K562 (cell line): Measurements from ENCODE around the gene IFNA6. TPM values are rescaled to one million over a fixed set of nuclear protein-coding genes. Genes with fewer than 3 reads are reported as not detected.

Experiments used
- PHF21A ChIP-seq: fragments of 450-650 bp; IDR thresholded peaks from 2 replicates; pipeline ENCODE4 v1.6.1; 2017; ENCODE audit warnings: low read depth, borderline replicate concordance
- RAD51 ChIP-seq: fragments of 450-650 bp; IDR thresholded peaks from 2 replicates; pipeline ENCODE4 v1.7.1; 2016; ENCODE audit warnings: low read depth, mild to moderate bottlenecking, borderline replicate concordance
- SAFB2 ChIP-seq: fragments of 200-400 bp; formaldehyde crosslinking; IDR thresholded peaks from 2 replicates; pipeline ENCODE4 v1.6.1; 2018; ENCODE audit warnings: borderline replicate concordance, low read length, low read depth, moderate library complexity; ENCODE audit not compliant: severe bottlenecking
- SIN3B ChIP-seq: fragments of 450-650 bp; IDR thresholded peaks from 2 replicates; pipeline ENCODE4 v1.6.1; 2017; ENCODE audit warnings: low read depth, mild to moderate bottlenecking, moderate library complexity
- ZNF584 ChIP-seq: fragments of 200-800 bp; sonication (Bioruptor generic); IDR thresholded peaks from 2 replicates; pipeline ENCODE4 v1.6.1; 2016; ENCODE audit warnings: low read depth, mild to moderate bottlenecking, missing genetic modification characterization, missing compliant biosample characterization
- polyA plus RNA-seq, 8 experiments: library from polyadenylated mRNA; depleted of rRNA in 4 of 8; stranded (reverse) in 5 of 8; unstranded in 3 of 8; fragments of >200 nt; fragmentation: Nextera tagmentation in 2 of 8; fragmentation: Illumina TruSeq in 1 of 8; extraction: Ambion mirVana in 2 of 8; extraction: Trizol in 1 of 8; gene quantifications; 2 replicates each; pipeline versions ENCODE4 v1.2.1 to v1.2.3, GENCODE V29; 2011 to 2014; ENCODE audit warnings: inconsistent platforms in 1 of 8, missing spikeins in 1 of 8
- total RNA-seq, 7 experiments: library from RNA; depleted of rRNA in 6 of 7; stranded (reverse); fragments of >200 nt in 6 of 7; fragmentation: Illumina TruSeq in 2 of 7; extraction: Trizol in 2 of 7; gene quantifications; 2 replicates each; pipeline versions ENCODE4 v1.2.1 to v1.2.3, GENCODE V29; 2011 to 2021; ENCODE audit warnings: low replicate concordance in 1 of 7

Gene IFNA6
- total and polyA plus RNA-seq, 9 of the 15 experiments (the other 6 are each of a cell fraction or from before 2014, with no cell fraction given) = not detected

DNA sequence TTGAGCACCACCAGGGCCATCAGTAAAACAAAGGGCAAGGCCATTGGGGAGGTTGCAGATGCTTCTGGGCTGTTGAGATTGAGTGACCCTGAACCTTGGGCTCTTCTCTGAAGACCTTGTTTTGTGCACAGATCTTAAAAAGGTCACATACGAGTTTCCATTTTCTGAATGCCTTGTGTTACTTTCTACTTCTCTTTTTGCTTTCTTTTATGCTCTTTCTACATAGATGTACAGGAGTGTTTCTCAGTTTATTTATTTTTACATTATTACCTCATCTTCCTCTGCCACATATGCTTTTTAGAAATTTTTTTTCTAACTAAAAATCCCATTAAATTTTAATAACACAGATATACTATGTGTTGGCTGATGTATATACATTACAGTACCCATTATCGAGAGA, 45.5 kb downstream of the IFNA6 start, which contains the start of gene IFNA5 (continued):
- TF ChIP-seq ZNF584 (CRISPR knock-in tag) (no peak), SIN3B (no peak), PHF21A (no peak), SAFB2 (no peak), RAD51 (no peak)

Other genes with a start within 250 kb of the IFNA6 start
Only the 7 nearest of the 15 such genes appear.
- not detected in 2 replicates for gene IFNA14, start 110.9 kb downstream of the IFNA6 start, total RNA-seq (2014; rRNA removed)
- gene IFNA14, start 110.9 kb downstream of the IFNA6 start, total RNA-seq (2014; rRNA removed; fragmentation: Illumina TruSeq; extraction: Trizol) = not detected in 2 replicates
- gene IFNA14, start 110.9 kb downstream of the IFNA6 start, total RNA-seq (2015; rRNA removed; fragmentation: Illumina TruSeq; extraction: Trizol) = not detected in 2 replicates
- not detected in 2 replicates for gene IFNA14, start 110.9 kb downstream of the IFNA6 start, total RNA-seq (2021)
- gene IFNA14, start 110.9 kb downstream of the IFNA6 start, polyA plus RNA-seq (2011; rRNA removed) = not detected in 2 replicates
- not detected in 2 replicates for gene IFNA14, start 110.9 kb downstream of the IFNA6 start, polyA plus RNA-seq (2014; fragmentation: Illumina TruSeq; extraction: Trizol)
- not detected for gene IFNA14, start 110.9 kb downstream of the IFNA6 start, polyA plus RNA-seq (2014; fragmentation: Nextera tagmentation; extraction: Ambion mirVana)
- gene IFNA14, start 110.9 kb downstream of the IFNA6 start, polyA plus RNA-seq (2014; rRNA removed) = not detected in 2 replicates
- gene IFNA5, start 45.6 kb downstream of the IFNA6 start, total RNA-seq (2014; rRNA removed) = not detected in 2 replicates
- gene IFNA5, start 45.6 kb downstream of the IFNA6 start, total RNA-seq (2014; rRNA removed; fragmentation: Illumina TruSeq; extraction: Trizol) = not detected in 2 replicates
- gene IFNA5, start 45.6 kb downstream of the IFNA6 start, total RNA-seq (2015; rRNA removed; fragmentation: Illumina TruSeq; extraction: Trizol) = not detected in 2 replicates
- gene IFNA5, start 45.6 kb downstream of the IFNA6 start, total RNA-seq (2021) = not detected in 2 replicates
- gene IFNA5, start 45.6 kb downstream of the IFNA6 start, polyA plus RNA-seq (2011; rRNA removed) = not detected in 2 replicates
- not detected in 2 replicates for gene IFNA5, start 45.6 kb downstream of the IFNA6 start, polyA plus RNA-seq (2014; fragmentation: Illumina TruSeq; extraction: Trizol)
- not detected for gene IFNA5, start 45.6 kb downstream of the IFNA6 start, polyA plus RNA-seq (2014; fragmentation: Nextera tagmentation; extraction: Ambion mirVana)
- not detected in 2 replicates for gene IFNA5, start 45.6 kb downstream of the IFNA6 start, polyA plus RNA-seq (2014; rRNA removed)
- not detected in 2 replicates for gene KLHL9, start 15.5 kb downstream of the IFNA6 start, total RNA-seq (2014; rRNA removed)
- gene KLHL9, start 15.5 kb downstream of the IFNA6 start, total RNA-seq (2014; rRNA removed; fragmentation: Illumina TruSeq; extraction: Trizol) = not detected in 2 replicates
- gene KLHL9, start 15.5 kb downstream of the IFNA6 start, total RNA-seq (2015; rRNA removed; fragmentation: Illumina TruSeq; extraction: Trizol) = not detected in 2 replicates
- gene KLHL9, start 15.5 kb downstream of the IFNA6 start, total RNA-seq (2021) = 0.04 and 0.13 TPM in 2 replicates
- gene KLHL9, start 15.5 kb downstream of the IFNA6 start, polyA plus RNA-seq (2011; rRNA removed) = not detected in 2 replicates
- gene KLHL9, start 15.5 kb downstream of the IFNA6 start, polyA plus RNA-seq (2014; fragmentation: Illumina TruSeq; extraction: Trizol) = not detected in 2 replicates
- gene KLHL9, start 15.5 kb downstream of the IFNA6 start, polyA plus RNA-seq (2014; fragmentation: Nextera tagmentation; extraction: Ambion mirVana) = not detected
- not detected in 2 replicates for gene KLHL9, start 15.5 kb downstream of the IFNA6 start, polyA plus RNA-seq (2014; rRNA removed)
- not detected in 2 replicates for gene IFNA13, start 17.2 kb upstream of the IFNA6 start, total RNA-seq (2014; rRNA removed)
- not detected in 2 replicates for gene IFNA13, start 17.2 kb upstream of the IFNA6 start, total RNA-seq (2014; rRNA removed; fragmentation: Illumina TruSeq; extraction: Trizol)
- gene IFNA13, start 17.2 kb upstream of the IFNA6 start, total RNA-seq (2015; rRNA removed; fragmentation: Illumina TruSeq; extraction: Trizol) = not detected in 2 replicates
- gene IFNA13, start 17.2 kb upstream of the IFNA6 start, total RNA-seq (2021) = not detected in 2 replicates
- not detected in 2 replicates for gene IFNA13, start 17.2 kb upstream of the IFNA6 start, polyA plus RNA-seq (2011; rRNA removed)
- not detected in 2 replicates for gene IFNA13, start 17.2 kb upstream of the IFNA6 start, polyA plus RNA-seq (2014; fragmentation: Illumina TruSeq; extraction: Trizol)
- not detected for gene IFNA13, start 17.2 kb upstream of the IFNA6 start, polyA plus RNA-seq (2014; fragmentation: Nextera tagmentation; extraction: Ambion mirVana)
- gene IFNA13, start 17.2 kb upstream of the IFNA6 start, polyA plus RNA-seq (2014; rRNA removed) = not detected in 2 replicates
- gene IFNA2, start 34.5 kb upstream of the IFNA6 start, total RNA-seq (2014; rRNA removed) = not detected in 2 replicates
- gene IFNA2, start 34.5 kb upstream of the IFNA6 start, total RNA-seq (2014; rRNA removed; fragmentation: Illumina TruSeq; extraction: Trizol) = not detected in 2 replicates
- gene IFNA2, start 34.5 kb upstream of the IFNA6 start, total RNA-seq (2015; rRNA removed; fragmentation: Illumina TruSeq; extraction: Trizol) = not detected in 2 replicates
- gene IFNA2, start 34.5 kb upstream of the IFNA6 start, total RNA-seq (2021) = not detected in 2 replicates
- gene IFNA2, start 34.5 kb upstream of the IFNA6 start, polyA plus RNA-seq (2011; rRNA removed) = not detected in 2 replicates
- gene IFNA2, start 34.5 kb upstream of the IFNA6 start, polyA plus RNA-seq (2014; fragmentation: Illumina TruSeq; extraction: Trizol) = not detected in 2 replicates
- not detected for gene IFNA2, start 34.5 kb upstream of the IFNA6 start, polyA plus RNA-seq (2014; fragmentation: Nextera tagmentation; extraction: Ambion mirVana)
- gene IFNA2, start 34.5 kb upstream of the IFNA6 start, polyA plus RNA-seq (2014; rRNA removed) = not detected in 2 replicates
- not detected in 2 replicates for gene IFNA8, start 58.2 kb upstream of the IFNA6 start, total RNA-seq (2014; rRNA removed)
- gene IFNA8, start 58.2 kb upstream of the IFNA6 start, total RNA-seq (2014; rRNA removed; fragmentation: Illumina TruSeq; extraction: Trizol) = not detected in 2 replicates
- gene IFNA8, start 58.2 kb upstream of the IFNA6 start, total RNA-seq (2015; rRNA removed; fragmentation: Illumina TruSeq; extraction: Trizol) = not detected in 2 replicates
- gene IFNA8, start 58.2 kb upstream of the IFNA6 start, total RNA-seq (2021) = not detected in 2 replicates
- gene IFNA8, start 58.2 kb upstream of the IFNA6 start, polyA plus RNA-seq (2011; rRNA removed) = not detected in 2 replicates
- not detected in 2 replicates for gene IFNA8, start 58.2 kb upstream of the IFNA6 start, polyA plus RNA-seq (2014; fragmentation: Illumina TruSeq; extraction: Trizol)
- gene IFNA8, start 58.2 kb upstream of the IFNA6 start, polyA plus RNA-seq (2014; fragmentation: Nextera tagmentation; extraction: Ambion mirVana) = not detected
- not detected in 2 replicates for gene IFNA8, start 58.2 kb upstream of the IFNA6 start, polyA plus RNA-seq (2014; rRNA removed)
- gene IFNA1, start 89.6 kb upstream of the IFNA6 start, total RNA-seq (2014; rRNA removed) = not detected in 2 replicates
- not detected in 2 replicates for gene IFNA1, start 89.6 kb upstream of the IFNA6 start, total RNA-seq (2014; rRNA removed; fragmentation: Illumina TruSeq; extraction: Trizol)
- not detected in 2 replicates for gene IFNA1, start 89.6 kb upstream of the IFNA6 start, total RNA-seq (2015; rRNA removed; fragmentation: Illumina TruSeq; extraction: Trizol)
- not detected in 2 replicates for gene IFNA1, start 89.6 kb upstream of the IFNA6 start, total RNA-seq (2021)
- not detected in 2 replicates for gene IFNA1, start 89.6 kb upstream of the IFNA6 start, polyA plus RNA-seq (2011; rRNA removed)
- not detected in 2 replicates for gene IFNA1, start 89.6 kb upstream of the IFNA6 start, polyA plus RNA-seq (2014; fragmentation: Illumina TruSeq; extraction: Trizol)
- gene IFNA1, start 89.6 kb upstream of the IFNA6 start, polyA plus RNA-seq (2014; fragmentation: Nextera tagmentation; extraction: Ambion mirVana) = not detected
- not detected in 2 replicates for gene IFNA1, start 89.6 kb upstream of the IFNA6 start, polyA plus RNA-seq (2014; rRNA removed)